Activated effector memory CD4-positive, alpha-beta T cell treated with anti-CD3 and anti-CD28 coated beads, Interleukin-2, amount 50 U/mL, for 16 hours (primary cell): Measurements from ENCODE around the gene REXO2.

Experiments used
- DNase-seq: peaks from one replicate; pipeline ENCODE4 v3.0.0-alpha.2; 2020

Gene REXO2

GRCh38 chr11:114439229-114440120 lies at the start of gene REXO2:
REXO2 (plus strand) TSS chr11:114439467; CDS start chr11:114439529, 62 bp downstream.
- DNase-seq, result peak; percentile 98

DNA sequence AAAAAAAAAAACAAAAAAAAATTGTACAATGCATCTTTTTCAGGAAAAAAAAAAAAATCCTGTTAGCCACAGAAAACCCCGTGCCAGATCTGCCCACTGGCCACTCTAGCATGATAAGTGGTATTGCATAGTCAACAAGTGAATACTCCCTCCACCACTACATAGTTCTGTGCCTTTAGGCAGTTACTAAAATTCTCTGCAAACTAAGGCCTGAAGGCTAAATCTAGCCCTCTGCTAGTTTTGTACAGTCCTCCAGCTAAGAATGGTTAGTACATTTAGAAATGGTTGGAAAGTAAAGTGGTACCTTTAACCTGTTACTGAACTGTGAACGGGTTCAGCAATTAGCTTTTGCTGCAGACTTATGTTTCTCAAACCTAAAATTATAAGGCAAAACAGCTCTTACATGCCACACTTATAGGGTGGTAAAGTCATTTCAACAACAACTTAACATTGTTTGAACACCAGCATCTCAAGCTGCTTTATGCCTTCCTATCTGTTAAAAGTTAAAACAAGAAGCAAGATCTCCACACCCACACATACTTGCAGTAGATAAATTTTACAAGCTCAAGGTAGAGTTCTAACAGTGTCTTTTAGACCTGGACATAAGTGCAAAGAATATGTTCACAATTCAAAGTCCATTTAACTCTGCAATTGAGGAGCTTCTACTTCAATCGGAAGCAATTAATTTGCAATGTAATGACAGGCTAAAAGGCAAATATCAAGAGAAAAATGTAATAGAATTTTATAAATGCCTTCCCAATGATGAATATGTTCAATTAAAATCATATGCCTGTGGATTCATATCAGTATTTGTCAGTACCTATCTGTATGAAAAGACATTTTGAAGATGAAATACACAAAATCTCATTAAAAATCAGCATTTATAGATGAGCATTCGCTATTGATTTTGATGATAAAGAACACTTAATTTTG lies 46.3 kb upstream of the REXO2 start:
- no peak for DNase-seq

DNA sequence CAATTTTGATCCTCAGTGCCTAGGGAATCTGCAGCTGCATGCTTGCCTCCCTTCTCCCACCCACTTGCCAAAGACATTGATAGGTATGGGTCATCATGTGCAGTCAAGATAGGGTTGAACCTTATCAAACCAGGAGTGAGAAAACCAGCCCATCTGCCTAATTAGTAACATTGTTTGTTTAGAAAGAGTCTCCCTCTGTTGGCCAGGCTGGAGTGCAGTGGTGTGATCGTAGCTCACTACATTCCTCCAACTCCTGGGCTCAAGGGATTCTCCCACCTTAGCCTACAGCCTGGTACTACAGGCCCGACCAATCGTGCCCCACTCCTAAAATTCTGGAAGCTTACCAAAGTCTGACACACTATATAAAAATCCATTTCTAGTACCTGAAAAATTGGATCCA lies 43.5 kb upstream of the REXO2 start:
- no peak for DNase-seq

GRCh38 chr11:114396916-114397315 lies 42.4 kb upstream of the REXO2 start:
- DNase-seq, result no peak

DNA sequence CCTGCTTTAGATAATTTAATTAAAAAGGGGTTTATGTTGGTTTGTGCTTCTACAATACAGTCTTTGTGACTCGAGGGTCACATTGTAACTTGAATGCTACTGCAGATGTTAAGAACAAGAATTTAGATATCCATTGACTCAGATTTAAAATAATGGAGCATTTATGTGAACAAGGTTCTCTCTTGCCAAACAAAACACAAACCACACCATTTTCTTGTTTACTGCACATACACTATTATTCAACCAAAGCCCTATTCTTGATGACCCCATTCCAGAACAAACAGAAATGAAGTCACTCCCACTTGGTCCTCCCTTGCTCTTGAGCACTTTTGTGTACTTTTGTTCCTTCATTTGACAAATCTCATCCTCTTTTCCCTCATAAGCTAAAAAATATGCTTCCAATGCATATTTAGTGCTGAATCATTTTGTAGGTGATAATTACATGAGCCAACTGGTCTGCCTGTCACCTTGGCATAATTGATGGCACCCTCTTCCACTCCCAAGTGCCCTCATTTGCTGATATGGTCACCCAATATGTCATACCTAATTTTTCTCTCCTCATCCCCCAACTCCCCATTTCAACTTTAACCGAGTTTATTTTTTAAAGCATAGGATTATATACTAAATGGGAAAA lies 41.8 kb upstream of the REXO2 start:
- no peak for DNase-seq

DNA sequence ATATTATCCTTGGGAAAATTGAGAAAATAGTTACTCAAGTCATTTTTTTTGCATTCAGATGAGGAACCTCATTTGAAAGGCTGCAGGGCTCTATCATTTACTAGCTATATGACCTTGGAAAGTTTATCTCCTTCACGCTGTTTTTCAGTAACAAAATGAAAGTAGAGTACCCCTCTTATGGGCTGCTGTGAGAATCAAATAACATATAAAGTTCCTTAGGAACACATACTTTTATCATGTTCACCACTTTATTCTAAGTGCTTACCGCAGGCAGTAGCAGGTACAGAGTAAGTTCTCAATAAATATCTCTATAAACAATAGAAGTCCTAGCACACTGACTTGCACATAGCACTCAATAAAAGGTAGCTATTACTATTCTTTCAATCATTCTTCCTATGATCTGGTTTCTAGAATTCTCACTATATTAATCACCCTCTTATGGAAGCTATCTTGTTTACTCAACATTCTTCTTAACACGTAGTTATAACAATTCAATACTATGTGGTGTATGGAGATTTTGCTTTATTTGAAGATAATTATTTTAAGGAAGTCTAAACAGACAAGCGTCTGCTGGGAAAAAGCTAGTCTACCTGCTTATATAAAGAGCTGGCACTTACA lies 40.9 kb upstream of the REXO2 start:
- DNase-seq, result no peak

DNA sequence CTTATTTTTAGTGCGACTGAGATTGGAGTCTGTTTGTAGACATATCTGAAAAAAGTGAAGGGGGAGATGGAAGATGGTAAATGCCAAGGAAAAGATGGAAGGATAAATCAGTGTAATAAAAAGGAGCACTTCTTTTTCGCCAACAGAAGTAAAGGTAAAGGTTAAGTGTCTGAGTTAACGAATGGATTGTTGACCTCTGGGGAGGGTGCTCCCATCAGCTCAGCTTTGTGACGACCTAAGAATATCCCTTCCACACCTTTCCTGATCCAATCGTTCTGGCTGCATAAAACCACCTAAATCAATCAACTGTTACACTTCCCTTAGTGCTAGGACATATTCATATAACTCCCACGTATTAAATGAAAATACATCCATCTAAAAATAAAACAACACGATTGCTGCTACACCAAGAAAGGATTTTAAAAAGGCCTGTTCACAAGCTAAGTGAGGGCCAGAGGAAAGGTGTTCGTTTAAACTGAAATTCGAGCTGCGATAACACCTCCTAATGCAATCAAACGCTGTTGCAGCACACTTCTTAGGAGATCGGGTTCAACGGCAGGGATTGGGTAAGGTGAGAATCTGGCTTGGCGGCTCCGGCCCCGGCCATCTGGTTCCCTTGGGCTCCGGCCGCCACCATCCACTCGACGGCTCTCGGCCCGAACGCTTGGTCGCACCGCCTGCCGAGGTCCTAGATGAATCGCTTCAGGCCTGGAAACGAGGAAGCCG lies 39.6 kb upstream of the REXO2 start:
- DNase-seq, result no peak

- DNase-seq, result peak; percentile 99
Observed at GRCh38 chr11:114400216-114400914, 38.9 kb upstream of the REXO2 start, which contains the start of the genes C11orf71 and RBM7. C11orf71 (minus strand) TSS chr11:114400511; CDS start chr11:114400331, 180 bp downstream. RBM7 (plus strand) TSS chr11:114400666; CDS start chr11:114400672, 6 bp downstream.

GRCh38 chr11:114400915-114401223 lies 38.4 kb upstream of the REXO2 start:
- no peak for DNase-seq

- DNase-seq, result no peak
Observed at GRCh38 chr11:114401311-114401710, 38.0 kb upstream of the REXO2 start.

DNA sequence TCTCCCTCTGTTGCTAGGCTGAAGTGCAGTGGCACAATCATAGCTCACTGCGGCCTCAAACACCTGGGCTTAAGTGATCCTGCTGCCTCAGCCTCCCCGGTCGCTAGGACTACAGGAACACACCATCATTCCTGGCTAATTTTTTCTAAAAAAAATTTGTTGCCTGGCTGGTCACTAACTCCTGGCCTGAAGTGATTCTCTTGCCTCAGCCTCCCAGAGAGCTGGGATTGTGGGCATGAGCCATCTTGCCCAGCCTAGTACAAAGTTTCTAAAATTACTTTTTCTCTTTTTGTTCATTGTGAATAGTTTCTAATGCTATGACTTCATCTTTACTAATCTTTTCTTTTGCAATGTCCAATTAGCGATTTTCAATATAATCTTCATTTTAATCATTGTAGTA lies 26.3 kb upstream of the REXO2 start:
- no peak for DNase-seq

DNA sequence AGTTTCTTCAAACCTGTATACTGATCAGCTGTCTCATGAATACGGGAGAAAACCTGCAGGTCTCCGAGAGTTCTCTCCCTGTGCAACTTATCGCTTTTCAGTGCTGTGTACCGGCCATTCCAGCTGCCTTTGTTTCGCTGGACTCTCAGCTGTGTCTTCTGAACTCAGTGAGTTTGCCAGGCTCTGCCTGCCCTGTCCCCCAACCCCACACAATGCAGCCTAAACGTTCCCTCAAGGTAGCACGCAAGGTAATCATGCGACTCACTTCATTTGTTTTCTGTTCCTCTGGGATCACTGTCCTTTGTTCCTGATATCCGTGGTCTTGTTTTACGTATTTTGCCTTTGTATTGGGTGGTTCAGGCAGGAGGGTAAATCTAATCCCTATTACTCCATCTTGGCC lies 25.3 kb upstream of the REXO2 start:
- no peak for DNase-seq

GRCh38 chr11:114416441-114416961 lies 22.8 kb upstream of the REXO2 start:
- DNase-seq, result no peak

- no peak for DNase-seq
Observed at GRCh38 chr11:114426280-114426679, 13.0 kb upstream of the REXO2 start.

DNA sequence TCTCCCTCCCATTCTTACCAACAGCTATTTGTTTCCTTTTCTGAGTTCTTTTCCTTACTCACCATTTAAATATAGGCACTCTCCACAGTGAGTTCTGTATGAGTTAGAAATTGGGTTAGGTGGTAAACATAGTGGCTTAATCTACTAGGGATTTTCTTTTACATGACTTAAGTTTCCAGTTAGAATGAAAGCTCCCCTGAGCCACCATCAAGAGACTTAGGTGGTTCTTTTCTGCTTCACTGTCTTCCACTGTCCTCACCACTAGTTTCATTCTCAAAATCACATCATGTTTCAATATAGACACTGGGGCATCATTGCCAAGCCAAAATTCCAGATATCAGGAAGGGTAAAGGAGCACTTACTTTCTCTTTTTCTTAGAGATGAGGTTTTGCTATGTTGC lies 9.0 kb upstream of the REXO2 start:
- no peak for DNase-seq

GRCh38 chr11:114432893-114433292 lies 6.4 kb upstream of the REXO2 start:
- DNase-seq, result no peak

GRCh38 chr11:114433376-114433775 lies 5.9 kb upstream of the REXO2 start:
- DNase-seq, result no peak

DNA sequence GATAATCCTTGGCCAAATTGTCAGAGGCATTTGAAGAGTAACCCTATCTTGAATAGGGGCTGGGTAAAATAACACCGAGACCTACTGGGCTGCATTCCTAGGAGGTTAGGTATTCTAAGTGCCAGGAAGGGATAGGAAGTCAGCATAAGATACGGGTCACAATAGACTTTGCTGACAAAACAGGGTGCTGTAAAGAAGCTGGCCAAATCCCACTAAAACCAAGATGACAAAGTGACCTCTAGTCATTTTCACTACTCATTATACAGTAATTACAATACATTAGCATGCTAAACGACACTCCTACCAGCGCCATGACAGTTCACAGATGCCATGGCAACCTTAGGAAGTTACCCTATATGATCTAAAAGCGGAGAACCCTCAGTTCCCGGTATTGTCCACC lies 964 bp upstream of the REXO2 start:
- DNase-seq, result no peak

DNA sequence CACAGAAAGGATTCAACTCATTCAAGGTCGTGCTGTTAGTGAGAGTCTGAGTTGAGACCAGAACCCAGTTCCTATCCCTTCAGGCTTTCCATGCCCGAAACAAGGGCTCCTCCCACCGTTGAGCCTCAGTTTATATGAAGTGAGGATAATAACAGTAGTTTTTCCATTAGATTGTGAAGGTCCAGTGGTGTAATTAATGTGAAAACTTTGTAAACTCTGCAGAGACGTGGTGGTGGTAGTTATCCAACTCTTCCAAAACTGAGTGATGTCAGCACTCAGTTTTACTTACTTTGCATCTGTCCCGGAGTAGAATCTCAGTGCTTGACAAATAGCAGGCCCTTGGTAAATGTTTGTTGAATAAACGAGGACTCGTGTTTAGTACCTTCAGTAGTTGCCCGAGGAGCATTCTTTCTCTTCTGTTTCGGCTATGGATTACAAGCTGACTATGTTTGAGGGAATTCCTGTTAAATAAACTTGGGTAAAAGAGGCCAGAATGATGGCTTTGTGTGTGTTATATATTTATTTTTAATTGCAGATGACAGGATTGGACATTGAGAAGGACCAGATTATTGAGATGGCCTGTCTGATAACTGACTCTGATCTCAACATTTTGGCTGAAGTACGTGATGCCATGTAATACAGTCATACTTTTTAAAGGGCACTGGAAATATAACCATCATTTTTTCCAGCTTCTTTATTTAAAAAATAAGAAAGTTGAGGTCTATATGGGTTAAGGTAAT lies 1.0 kb downstream of the REXO2 start:
- DNase-seq, result no peak
